NCI-H748 (cell line): ENCODE measurements around the gene GNAQ.

Experiments
- DNase-seq: peaks from one replicate; lab custom pipeline; 2025; ENCODE audit not compliant: unreplicated experiment; lab: John Stamatoyannopoulos, UW

The GNAQ gene

GRCh38 chr9:77977210-77977611 lies 54.4 kb downstream of the GNAQ start:
- DNase-seq = peak; percentile 47

- DNase-seq = no peak
Measured at GRCh38 chr9:77975806-77976205, 55.8 kb downstream of the GNAQ start.

GRCh38 chr9:77975036-77975435 lies 56.6 kb downstream of the GNAQ start:
- DNase-seq = no peak

- no peak for DNase-seq
Measured at GRCh38 chr9:77974434-77974833, 57.2 kb downstream of the GNAQ start.

- no peak for DNase-seq
Measured at GRCh38 chr9:77969083-77969482, 62.5 kb downstream of the GNAQ start.

- DNase-seq = no peak
Measured at GRCh38 chr9:77968506-77968905, 63.1 kb downstream of the GNAQ start.

- no peak for DNase-seq
Measured at GRCh38 chr9:77966718-77967117, 64.9 kb downstream of the GNAQ start.

- peak; percentile 83 for DNase-seq
Measured at GRCh38 chr9:77965445-77966123, 66.0 kb downstream of the GNAQ start.

- no peak for DNase-seq
Measured at GRCh38 chr9:77964258-77964657, 67.4 kb downstream of the GNAQ start.

GRCh38 chr9:77961541-77961940 lies 70.1 kb downstream of the GNAQ start:
- no peak for DNase-seq

GRCh38 chr9:77960356-77961153 lies 71.1 kb downstream of the GNAQ start:
- DNase-seq = no peak

- DNase-seq = no peak
Measured at GRCh38 chr9:77959803-77960202, 71.8 kb downstream of the GNAQ start.

- no peak for DNase-seq
Measured at GRCh38 chr9:77957652-77958051, 74.0 kb downstream of the GNAQ start.

GRCh38 chr9:77956555-77956954 lies 75.1 kb downstream of the GNAQ start:
- no peak for DNase-seq

- no peak for DNase-seq
Measured at GRCh38 chr9:77954666-77955015, 77.0 kb downstream of the GNAQ start.

- no peak for DNase-seq
Measured at GRCh38 chr9:77954013-77954665, 77.5 kb downstream of the GNAQ start.

- DNase-seq = peak; percentile 48
Measured at GRCh38 chr9:77953590-77953989, 78.0 kb downstream of the GNAQ start.

GRCh38 chr9:77952635-77953328 lies 78.8 kb downstream of the GNAQ start:
- peak; percentile 33 for DNase-seq

- DNase-seq = no peak
Measured at GRCh38 chr9:77951369-77951768, 80.2 kb downstream of the GNAQ start.

GRCh38 chr9:77949751-77950436 lies 81.7 kb downstream of the GNAQ start:
- no peak for DNase-seq

- no peak for DNase-seq
Measured at GRCh38 chr9:77947651-77948050, 84.0 kb downstream of the GNAQ start.
